GM21390 (cell line): ENCODE measurements around the gene KRTAP5-5.
A peak's percentile ranks its signal among the peaks of the same experiment; 100 is the strongest.
"Not testable (repeated sequence)": the region's sequence is repeated elsewhere in the genome, so short reads cannot be mapped to it uniquely, and the experiment has no call there.

Experiments
- ATAC-seq: cut with Tn5 transposase; IDR thresholded peaks from one replicate; pipeline ENCODE4 v1.9.1; 2021; ENCODE audit not compliant: unreplicated experiment

Gene KRTAP5-5

GRCh38 chr11:1629326-1630185 lies at the start of gene KRTAP5-5:
Gene KRTAP5-5, plus strand, starts transcription at chr11:1629775. Its CDS starts 66 bp downstream, at chr11:1629841.
- ATAC-seq, result no peak

GRCh38 chr11:1581976-1582375 lies 47.6 kb upstream of the KRTAP5-5 start:
- no peak for ATAC-seq

- ATAC-seq, result not testable (repeated sequence)
These were observed 46.7 kb upstream of the KRTAP5-5 start for GRCh38 chr11:1582909-1583308.

GRCh38 chr11:1584661-1585370 lies 44.8 kb upstream of the KRTAP5-5 start, which contains the start of gene KRTAP5-1:
Gene KRTAP5-1, minus strand, starts transcription at chr11:1585283. Its CDS starts 34 bp downstream, at chr11:1585249.
- not testable (repeated sequence) for ATAC-seq

GRCh38 chr11:1586699-1587098 lies 42.9 kb upstream of the KRTAP5-5 start:
- ATAC-seq, result no peak

- not testable (repeated sequence) for ATAC-seq
These were observed 40.2 kb upstream of the KRTAP5-5 start for GRCh38 chr11:1589191-1589963.

- ATAC-seq, result no peak
These were observed 39.6 kb upstream of the KRTAP5-5 start for GRCh38 chr11:1589996-1590395.

- ATAC-seq, result no peak
These were observed 36.9 kb upstream of the KRTAP5-5 start for GRCh38 chr11:1592628-1593027.

- not testable (repeated sequence) for ATAC-seq
These were observed 33.5 kb upstream of the KRTAP5-5 start for GRCh38 chr11:1595994-1596575.

GRCh38 chr11:1596576-1597121 lies 32.9 kb upstream of the KRTAP5-5 start:
- not testable (repeated sequence) for ATAC-seq

GRCh38 chr11:1597331-1597993 lies 32.1 kb upstream of the KRTAP5-5 start:
- no peak for ATAC-seq

GRCh38 chr11:1597994-1598380 lies 31.6 kb upstream of the KRTAP5-5 start, which contains the start of gene KRTAP5-2:
Gene KRTAP5-2, minus strand, starts transcription at chr11:1598294. Its CDS starts 44 bp downstream, at chr11:1598250.
- ATAC-seq, result no peak

GRCh38 chr11:1598406-1598805 lies 31.2 kb upstream of the KRTAP5-5 start:
- ATAC-seq, result not testable (repeated sequence)

GRCh38 chr11:1598816-1599215 lies 30.8 kb upstream of the KRTAP5-5 start:
- no peak for ATAC-seq

GRCh38 chr11:1600626-1601025 lies 28.9 kb upstream of the KRTAP5-5 start:
- ATAC-seq, result no peak

- ATAC-seq, result not testable (repeated sequence)
These were observed 27.9 kb upstream of the KRTAP5-5 start for GRCh38 chr11:1601663-1602062.

GRCh38 chr11:1603629-1604028 lies 25.9 kb upstream of the KRTAP5-5 start:
- ATAC-seq, result no peak

- ATAC-seq, result no peak
These were observed 25.4 kb upstream of the KRTAP5-5 start for GRCh38 chr11:1604181-1604580.

GRCh38 chr11:1604711-1605110 lies 24.9 kb upstream of the KRTAP5-5 start:
- no peak for ATAC-seq

- ATAC-seq, result peak; percentile 91
These were observed 23.7 kb upstream of the KRTAP5-5 start for GRCh38 chr11:1605923-1606322.
